K562 (cell line): ENCODE measurements around the gene CADPS2. TPM values are rescaled to one million over a fixed set of nuclear protein-coding genes. Genes with fewer than 3 reads are reported as not detected.
A peak's percentile ranks its signal among the peaks of the same experiment; 100 is the strongest.

Source experiments
- ATAC-seq: fragments of 200-7000 bp; cut with Tn5 transposase; 3 replicates; pipeline ENCODE4 v1.9.1; 2020; ENCODE audit warnings: moderate library complexity
- BruUV-seq: library from RNA; stranded (reverse); fragments of 400-500 nt; replicated peaks from 2 replicates; lab custom pipeline; 2021; lab: Mats Ljungman, UMichigan
- CTCF ChIA-PET: fragments of 300-600 bp; formaldehyde crosslinking; extraction: SDS; loops from one replicate; lab custom pipeline; 2021; ENCODE audit warnings: low intra/inter-chr PET ratio; lab: Yijun Ruan, JAX
- POLR2A ChIA-PET: fragments of 300-600, 350-650 bp; sonication (Branson Sonifier 250); formaldehyde crosslinking; extraction: SDS; loops from one replicate; lab custom pipeline; 2021; ENCODE audit warnings: antibody characterized with exemption, inconsistent platforms; lab: Yijun Ruan, JAX
- DNase-seq, 4 experiments: peaks; one replicate each; pipeline versions ENCODE4 v3.0.0 to v3.0.0-alpha.2; 2011 to 2018; ENCODE audit warnings: low spot score in 3 of 4, mixed read lengths in 3 of 4; ENCODE audit errors: extremely low read depth in 1 of 4
- FAIRE-seq: peaks from 2 replicates; lab custom pipeline; 2011; peaks lifted over from hg19 to GRCh38; lab: Jason Lieb, UNC
- H2AFZ ChIP-seq: 2 replicates; pipeline ENCODE4 v1.6.0; 2011; ENCODE audit warnings: low read depth, low read length, control low read depth, inconsistent platforms
- H3K27ac ChIP-seq: fragments of 200-600 bp; 3 replicates; pipeline ENCODE4 v1.8.0; 2011; ENCODE audit warnings: low read depth, mild to moderate bottlenecking, control low read depth, inconsistent platforms, low read length, moderate library complexity, mixed read lengths; ENCODE audit errors: extremely low read depth
- H3K27me3 ChIP-seq, 2 experiments: fragments of 300-600 bp in 1 of 2; 2 replicates in 1 of 2; 3 replicates in 1 of 2; pipeline versions ENCODE4 v1.6.0 to v1.8.0; 2011; ENCODE audit warnings: inconsistent platforms in 2 of 2, low read length in 2 of 2, mild to moderate bottlenecking in 1 of 2, mixed read lengths in 1 of 2, moderate library complexity in 1 of 2; ENCODE audit not compliant: control insufficient read depth in 2 of 2, insufficient read depth in 2 of 2
- H3K36me3 ChIP-seq: fragments of 300-600 bp; 3 replicates; pipeline ENCODE4 v1.8.0; 2011; ENCODE audit warnings: mild to moderate bottlenecking, low read length, inconsistent platforms; ENCODE audit not compliant: control insufficient read depth, insufficient read depth
- H3K4me1 ChIP-seq, 2 experiments: fragments of 200-600 bp in 1 of 2; replicated peaks in 1 of 2; 2 replicates in 1 of 2; 3 replicates in 1 of 2; pipeline versions ENCODE4 v1.5.1 to v1.8.0; 2011; ENCODE audit warnings: inconsistent platforms in 2 of 2, low read length in 2 of 2, mild to moderate bottlenecking in 1 of 2, mixed read lengths in 1 of 2, moderate library complexity in 1 of 2; ENCODE audit not compliant: control insufficient read depth in 2 of 2, insufficient read depth in 2 of 2
- H3K4me2 ChIP-seq: 2 replicates; pipeline ENCODE4 v1.6.1; 2011; ENCODE audit warnings: low read length, control low read depth, inconsistent platforms, mixed read lengths; ENCODE audit not compliant: insufficient read depth
- H3K4me3 ChIP-seq: fragments of 200-600 bp; sonication (generic), shearing (Covaris generic); 2 replicates; pipeline ENCODE4 v1.5.1; 2016; ENCODE audit warnings: control low read depth, inconsistent platforms
- H3K79me2 ChIP-seq: fragments of 200-600 bp; 3 replicates; pipeline ENCODE4 v1.8.0; 2011; ENCODE audit warnings: low read length, inconsistent platforms; ENCODE audit not compliant: control insufficient read depth, insufficient read depth
- H3K9ac ChIP-seq, 2 experiments: 2 replicates each; pipeline versions ENCODE4 v1.6.0 to v1.6.1; 2011; ENCODE audit warnings: low read depth in 2 of 2, low read length in 2 of 2, control low read depth in 1 of 2, inconsistent platforms in 1 of 2, mild to moderate bottlenecking in 1 of 2, mixed read lengths in 1 of 2; ENCODE audit not compliant: insufficient read depth in 1 of 2
- H3K9me1 ChIP-seq: one replicate; pipeline ENCODE4 v1.6.0; 2011; ENCODE audit warnings: inconsistent platforms, mild to moderate bottlenecking, low read length, moderate library complexity; ENCODE audit not compliant: control insufficient read depth, insufficient read depth
- H3K9me3 ChIP-seq: replicated peaks from 2 replicates; pipeline ENCODE4 v1.5.1; 2011; ENCODE audit warnings: low read depth, low read length, inconsistent platforms; ENCODE audit not compliant: control insufficient read depth, insufficient read depth
- H4K20me1 ChIP-seq: replicated peaks from 2 replicates; pipeline ENCODE4 v1.6.1; 2011; ENCODE audit warnings: low read length, inconsistent platforms, mixed read lengths; ENCODE audit not compliant: control insufficient read depth, insufficient read depth
- ARHGAP35 ChIP-seq: fragments of 450-650 bp; IDR thresholded peaks from 2 replicates; pipeline ENCODE4 v1.6.1; 2018; ENCODE audit not compliant: partially characterized antibody
- BACH1 ChIP-seq: fragments of 200-800 bp; sonication (Bioruptor generic); IDR thresholded peaks from 2 replicates; pipeline ENCODE4 v1.6.1; 2016; ENCODE audit warnings: missing genetic modification characterization, missing compliant biosample characterization
- C11orf30 ChIP-seq: fragments of 450-650 bp; IDR thresholded peaks from 2 replicates; pipeline ENCODE4 v1.6.1; 2016; ENCODE audit warnings: low read depth, mild to moderate bottlenecking
- CBX3 ChIP-seq, 2 experiments: IDR thresholded peaks; 1 replicate in 1 of 2; 2 replicates in 1 of 2; pipeline ENCODE4 v1.6.1; 2012; ENCODE audit warnings: inconsistent platforms in 2 of 2, low read length in 2 of 2, borderline replicate concordance in 1 of 2, control low read depth in 1 of 2
- CREB3 ChIP-seq: fragments of 450-650 bp; conservative IDR thresholded peaks from 2 replicates; pipeline ENCODE4 v1.6.1; 2016; ENCODE audit warnings: missing genetic modification characterization, low read depth, mild to moderate bottlenecking, missing compliant biosample characterization, moderate library complexity
- IRF9 ChIP-seq: fragments of 450-650 bp; IDR thresholded peaks from 2 replicates; pipeline ENCODE4 v1.6.1; 2016; ENCODE audit warnings: missing biosample characterization, missing genetic modification characterization
- MAFG ChIP-seq: fragments of 450-650 bp; conservative IDR thresholded peaks from 2 replicates; pipeline ENCODE4 v1.6.1; 2016; ENCODE audit warnings: missing genetic modification characterization, missing compliant biosample characterization
- MAFK ChIP-seq: IDR thresholded peaks from 2 replicates; pipeline ENCODE4 v1.6.1; 2011; ENCODE audit warnings: low read length, improper control_type of control experiment
- MED1 ChIP-seq: sonication (generic); formaldehyde crosslinking; IDR thresholded peaks from 2 replicates; pipeline ENCODE4 v1.8.1; 2023; ENCODE audit warnings: missing genetic modification reagents, borderline replicate concordance
- NFE2 ChIP-seq: IDR thresholded peaks from 2 replicates; pipeline ENCODE4 v1.6.1; 2014; ENCODE audit warnings: antibody characterized with exemption, low read depth
- TFE3 ChIP-seq: fragments of 450-650 bp; formaldehyde crosslinking; IDR thresholded peaks from 2 replicates; pipeline ENCODE4 v1.4.0; 2020; ENCODE audit warnings: mild to moderate bottlenecking, mixed read lengths
- THAP12 ChIP-seq: fragments of 250-450 bp; sonication (Bioruptor Pico); IDR thresholded peaks from 2 replicates; pipeline ENCODE4 v1.9.0; 2021; ENCODE audit warnings: mild to moderate bottlenecking, inconsistent platforms
- ZNF311 ChIP-seq: fragments of 250-450 bp; sonication (Bioruptor Pico); IDR thresholded peaks from 2 replicates; pipeline ENCODE4 v1.4.0; 2020; ENCODE audit warnings: mild to moderate bottlenecking, moderate library complexity
- ZNF655 ChIP-seq: fragments of 250-450 bp; sonication (Bioruptor Pico); IDR thresholded peaks from 2 replicates; pipeline ENCODE4 v1.5.0; 2021
- WGBS: fragments of 100-300 bp; shearing (Covaris generic); methylation state at CpG from one replicate; pipeline ENCODE4 v1.1.6; 2016; ENCODE audit warnings: low coverage, mixed read lengths; ENCODE audit not compliant: insufficient coverage; ENCODE audit errors: missing lambda C conversion rate; 5-methylcytosine and 5-hydroxymethylcytosine counted together
- in situ Hi-C: fragments of 300-500 bp; cut with MboI; formaldehyde crosslinking; loops from 4 replicates; pipeline ENCODE4 v1.15.0; 2018; ENCODE audit warnings: inconsistent platforms, mixed read lengths
- intact Hi-C: fragments of 100-400 bp; cut with micrococcal nuclease; formaldehyde crosslinking; loops from 2 replicates; pipeline ENCODE4 v1.14.2; 2022
- polyA plus RNA-seq, 8 experiments: library from polyadenylated mRNA; depleted of rRNA in 4 of 8; stranded (reverse) in 5 of 8; unstranded in 3 of 8; fragments of >200 nt; fragmentation: Nextera tagmentation in 2 of 8; fragmentation: Illumina TruSeq in 1 of 8; extraction: Ambion mirVana in 2 of 8; extraction: Trizol in 1 of 8; gene quantifications; 2 replicates each; pipeline versions ENCODE4 v1.2.1 to v1.2.3, GENCODE V29; 2011 to 2014; ENCODE audit warnings: inconsistent platforms in 1 of 8, missing spikeins in 1 of 8
- total RNA-seq, 7 experiments: library from RNA; depleted of rRNA in 6 of 7; stranded (reverse); fragments of >200 nt in 6 of 7; fragmentation: Illumina TruSeq in 2 of 7; extraction: Trizol in 2 of 7; gene quantifications; 2 replicates each; pipeline versions ENCODE4 v1.2.1 to v1.2.3, GENCODE V29; 2011 to 2021; ENCODE audit warnings: low replicate concordance in 1 of 7

CADPS2 gene
- total and polyA plus RNA-seq, 9 of the 15 experiments (the other 6 are each of a cell fraction or from before 2014, with no cell fraction given) = 0.03 to 0.14 (median 0.04) TPM; not detected in 1

GRCh38 chr7:122692769-122693309 lies 193.4 kb downstream of the CADPS2 start:
- CTCF ChIA-PET = no interaction called here
- FAIRE-seq = no peak
- no peak overlapping the region for H2AFZ ChIP-seq
- no peaks in the 10 kb centered on the region for H3K27me3 ChIP-seq
- H3K27ac ChIP-seq = no peak overlapping the region
- no peaks in the 10 kb centered on the region for H3K4me1 ChIP-seq
- intact Hi-C loops = no loop called here
- no TSS peak for BruUV-seq
- 4% methylated on average over 3 of the region's 3 CpGs for WGBS
- DNase-seq = no peak
- H3K9me1 ChIP-seq = no peaks in the 10 kb centered on the region
- no peaks in the 10 kb centered on the region for H3K79me2 ChIP-seq
- POLR2A ChIA-PET = no interaction called here
- H3K9me3 ChIP-seq = no peaks in the 10 kb centered on the region; the same call in 1 of the 2 replicates
- no peaks in the 10 kb centered on the region for H3K36me3 ChIP-seq
- ATAC-seq = no peak
- in situ Hi-C loops = no loop called here
- no peak overlapping the region for H3K4me2 ChIP-seq
- H3K9ac ChIP-seq = no peak overlapping the region
- no peak overlapping the region for H3K4me3 ChIP-seq
- no peaks in the 10 kb centered on the region for H4K20me1 ChIP-seq
- TF ChIP-seq THAP12 (CRISPR knock-in tag) (no peak), ARHGAP35 (no peak), BACH1 (tag) (peak; percentile 72), TFE3 (CRISPR knock-in tag) (no peak), MAFK (peak; percentile 23; the same call in 1 of the 2 replicates), ZNF311 (CRISPR knock-in tag) (peak; percentile 80), CREB3 (tag) (0 out of 2 replicates have a peak, but pooled peaks have one; percentile 52), NFE2 (peak; percentile 62), MED1 (CRISPR knock-in tag) (no peak), IRF9 (tag) (no peak), ZNF655 (CRISPR knock-in tag) (no peak), MAFG (tag) (peak; percentile 65), CBX3 (IDR thresholded peaks at IDR 0.05; ENCODE audit: borderline replicate concordance in 1 of 2, low read length in 2 of 2) (no peak), C11orf30 (peak; percentile 38; the same call in 1 of the 2 replicates)
